ENCODE data around the gene NIPAL3.
"Not testable (repeated sequence)": the region's sequence is repeated elsewhere in the genome, so short reads cannot be mapped to it uniquely, and the experiment has no call there.

NIPAL3 gene

GRCh38 chr1:24420547-24420946, 4.9 kb downstream of the NIPAL3 start:
- no peak for FAIRE-seq

GRCh38 chr1:24421502-24421901, 5.9 kb downstream of the NIPAL3 start:
- DNase-seq (ENCODE audit: extremely low spot score, insufficient read length, low read depth): no peak
- no peak for FAIRE-seq

More at GRCh38 chr1:24420547-24420946, 4.9 kb downstream of the NIPAL3 start:
- DNase-seq (ENCODE audit: extremely low spot score, insufficient read length, low read depth): no peak

- no peak for FAIRE-seq
- no peak for DNase-seq (ENCODE audit: extremely low spot score, insufficient read length, low read depth)
Measured at GRCh38 chr1:24424207-24424606, 8.6 kb downstream of the NIPAL3 start.

- DNase-seq (ENCODE audit: extremely low spot score, insufficient read length, low read depth) (no peak), FAIRE-seq (no peak)
Measured at GRCh38 chr1:24424990-24425389, 9.4 kb downstream of the NIPAL3 start.

GRCh38 chr1:24425441-24425840, 9.8 kb downstream of the NIPAL3 start:
- no peak for DNase-seq (ENCODE audit: extremely low spot score, insufficient read length, low read depth)
- no peak for FAIRE-seq

GRCh38 chr1:24425922-24426321, 10.3 kb downstream of the NIPAL3 start:
- no peak for DNase-seq (ENCODE audit: extremely low spot score, insufficient read length, low read depth)
- no peak for FAIRE-seq

GRCh38 chr1:24426744-24427544, 11.3 kb downstream of the NIPAL3 start:
- DNase-seq (ENCODE audit: extremely low spot score, insufficient read length, low read depth) (no peak), FAIRE-seq (no peak)

- no peak for DNase-seq (ENCODE audit: extremely low spot score, insufficient read length, low read depth)
- no peak for FAIRE-seq
Measured at GRCh38 chr1:24427545-24427862, 11.9 kb downstream of the NIPAL3 start.

GRCh38 chr1:24435782-24436365, 20.3 kb downstream of the NIPAL3 start:
- no peak for FAIRE-seq
- DNase-seq (ENCODE audit: extremely low spot score, insufficient read length, low read depth): no peak

- no peak for DNase-seq (ENCODE audit: extremely low spot score, insufficient read length, low read depth)
- FAIRE-seq: no peak
Measured at GRCh38 chr1:24437631-24438396, 22.2 kb downstream of the NIPAL3 start.

- FAIRE-seq (no peak), DNase-seq (ENCODE audit: extremely low spot score, insufficient read length, low read depth) (no peak)
Measured at GRCh38 chr1:24438423-24438901, 22.9 kb downstream of the NIPAL3 start.

GRCh38 chr1:24440436-24440835, 24.8 kb downstream of the NIPAL3 start:
- FAIRE-seq: no peak

GRCh38 chr1:24441480-24441879, 25.9 kb downstream of the NIPAL3 start:
- FAIRE-seq (no peak), DNase-seq (ENCODE audit: extremely low spot score, insufficient read length, low read depth) (no peak)

More at GRCh38 chr1:24440436-24440835, 24.8 kb downstream of the NIPAL3 start:
- DNase-seq (ENCODE audit: extremely low spot score, insufficient read length, low read depth): no peak

GRCh38 chr1:24441996-24442668, 26.5 kb downstream of the NIPAL3 start:
- FAIRE-seq (no peak), DNase-seq (ENCODE audit: extremely low spot score, insufficient read length, low read depth) (no peak)

GRCh38 chr1:24442764-24443163, 27.2 kb downstream of the NIPAL3 start:
- DNase-seq (ENCODE audit: extremely low spot score, insufficient read length, low read depth): no peak
- no peak for FAIRE-seq

- no peak for DNase-seq (ENCODE audit: extremely low spot score, insufficient read length, low read depth)
- no peak for FAIRE-seq
Measured at GRCh38 chr1:24443241-24443656, 27.6 kb downstream of the NIPAL3 start.

- not testable (repeated sequence) for DNase-seq (ENCODE audit: extremely low spot score, insufficient read length, low read depth); FAIRE-seq
Measured at GRCh38 chr1:24446446-24446845, 30.8 kb downstream of the NIPAL3 start.

- no peak for FAIRE-seq
- DNase-seq (ENCODE audit: extremely low spot score, insufficient read length, low read depth): no peak
Measured at GRCh38 chr1:24450316-24450715, 34.7 kb downstream of the NIPAL3 start.

GRCh38 chr1:24450857-24451397, 35.3 kb downstream of the NIPAL3 start:
- FAIRE-seq: no peak
- DNase-seq (ENCODE audit: extremely low spot score, insufficient read length, low read depth): no peak

- DNase-seq (ENCODE audit: extremely low spot score, insufficient read length, low read depth): no peak
- FAIRE-seq: no peak
Measured at GRCh38 chr1:24451746-24452145, 36.1 kb downstream of the NIPAL3 start.

Measured in GM18507 (cell line).